ENCODE data around the gene CSRNP3. TPM values are rescaled to one million over a fixed set of nuclear protein-coding genes. Genes with fewer than 3 reads are reported as not detected.

The CSRNP3 gene
- total and polyA plus RNA-seq, 9 donors: 2.9 to 16.2 (median 6.9) TPM

- H3K4me3 ChIP-seq: no peak overlapping the region
- no peak for DNase-seq
- H3K9me3 ChIP-seq: no peaks in the 10 kb centered on the region
- no peak for TF ChIP-seq EP300 (IDR thresholded peaks at IDR 0.05)
- no peak for TF ChIP-seq POLR2A (IDR thresholded peaks at IDR 0.05)
- no peak for TF ChIP-seq CTCF (IDR thresholded peaks at IDR 0.05)
- intact Hi-C loops (cut with DNase I): no loop called here
- peaks cover 4% of the 10 kb centered on the region for H3K4me1 ChIP-seq (ENCODE audit: insufficient read depth)
- no peaks in the 10 kb centered on the region for H3K36me3 ChIP-seq
- WGBS, 3 donors: 47 to 62% (median 48%) methylated on average over 4 of the region's 4 CpGs
- no peaks in the 10 kb centered on the region for H3K27me3 ChIP-seq
- no peak overlapping the region for H3K27ac ChIP-seq
Observed at GRCh38 chr2:165479856-165480255, 10.4 kb downstream of the CSRNP3 start.

GRCh38 chr2:165494573-165494972, 25.1 kb downstream of the CSRNP3 start:
- Histone ChIP-seq H3K4me1 (ENCODE audit: insufficient read depth) (peaks cover 2% of the 10 kb centered on the region), H3K9me3 (no peaks in the 10 kb centered on the region), H3K27ac (no peak overlapping the region), H3K4me3 (no peak overlapping the region), H3K27me3 (no peaks in the 10 kb centered on the region), H3K36me3 (no peaks in the 10 kb centered on the region)
- TF ChIP-seq POLR2A (IDR thresholded peaks at IDR 0.05): no peak
- TF ChIP-seq EP300 (IDR thresholded peaks at IDR 0.05): no peak
- TF ChIP-seq CTCF (IDR thresholded peaks at IDR 0.05): no peak
- 58 to 80% (median 69%) methylated on average over 4 of the region's 4 CpGs for WGBS, 3 donors
- intact Hi-C loops (cut with DNase I): no loop called here
- no peak for DNase-seq

- WGBS, 3 donors: 83 to 86% (median 85%) methylated on average over 3 of the region's 3 CpGs
- no peaks in the 10 kb centered on the region for H3K27me3 ChIP-seq
- no peak overlapping the region for H3K27ac ChIP-seq
- no peak overlapping the region for H3K4me3 ChIP-seq
- intact Hi-C loops (cut with DNase I): no loop called here
- H3K9me3 ChIP-seq: no peaks in the 10 kb centered on the region
- peaks cover 2% of the 10 kb centered on the region for H3K4me1 ChIP-seq (ENCODE audit: insufficient read depth)
- H3K36me3 ChIP-seq: no peaks in the 10 kb centered on the region
- DNase-seq: no peak
- TF ChIP-seq EP300 (IDR thresholded peaks at IDR 0.05): no peak
- TF ChIP-seq POLR2A (IDR thresholded peaks at IDR 0.05): no peak
- no peak for TF ChIP-seq CTCF (IDR thresholded peaks at IDR 0.05)
Observed at GRCh38 chr2:165497659-165498317, 28.3 kb downstream of the CSRNP3 start.

GRCh38 chr2:165499131-165499530, 29.6 kb downstream of the CSRNP3 start:
- Histone ChIP-seq H3K4me1 (ENCODE audit: insufficient read depth) (peaks cover 2% of the 10 kb centered on the region), H3K4me3 (no peak overlapping the region), H3K27ac (no peak overlapping the region), H3K36me3 (no peaks in the 10 kb centered on the region), H3K27me3 (no peaks in the 10 kb centered on the region), H3K9me3 (no peaks in the 10 kb centered on the region)
- DNase-seq: no peak
- WGBS, 3 donors: 44 to 69% (median 61%) methylated on average over 3 of the region's 3 CpGs
- intact Hi-C loops (cut with DNase I): no loop called here
- TF ChIP-seq POLR2A (IDR thresholded peaks at IDR 0.05): no peak
- TF ChIP-seq EP300 (IDR thresholded peaks at IDR 0.05): no peak
- TF ChIP-seq CTCF (IDR thresholded peaks at IDR 0.05): no peak

All from ovary (tissue), 9 donors.